Measurements from ENCODE around the gene IL25.
"Not testable (repeated sequence)": the region's sequence is repeated elsewhere in the genome, so short reads cannot be mapped to it uniquely, and the experiment has no call there.

The IL25 gene

GRCh38 chr14:23372509-23372908, at the start of gene IL25:
Gene IL25, plus strand, starts transcription at chr14:23372809.
- DNase-seq, result no peak

- DNase-seq, result no peak
These were observed 48.7 kb upstream of the IL25 start for GRCh38 chr14:23323838-23324454.

GRCh38 chr14:23324455-23324846, 48.2 kb upstream of the IL25 start:
- DNase-seq, result no peak

GRCh38 chr14:23324993-23325392, 47.6 kb upstream of the IL25 start:
- DNase-seq, result no peak

GRCh38 chr14:23325746-23326145, 46.9 kb upstream of the IL25 start:
- DNase-seq, result not testable (repeated sequence)

GRCh38 chr14:23326491-23327332, 45.9 kb upstream of the IL25 start:
- no peak for DNase-seq

- peak; percentile 72 for DNase-seq
These were observed 44.5 kb upstream of the IL25 start for GRCh38 chr14:23327947-23328744.

- DNase-seq, result no peak
These were observed 37.0 kb upstream of the IL25 start for GRCh38 chr14:23335623-23336022.

GRCh38 chr14:23339506-23340268, 32.9 kb upstream of the IL25 start:
- no peak for DNase-seq

- DNase-seq, result no peak
These were observed 28.1 kb upstream of the IL25 start for GRCh38 chr14:23344481-23344880.

- no peak for DNase-seq
These were observed 26.5 kb upstream of the IL25 start for GRCh38 chr14:23345987-23346692.

GRCh38 chr14:23346693-23347405, 25.8 kb upstream of the IL25 start:
- DNase-seq, result no peak

- no peak for DNase-seq
These were observed 25.0 kb upstream of the IL25 start for GRCh38 chr14:23347406-23348296.

GRCh38 chr14:23348297-23348655, 24.3 kb upstream of the IL25 start:
- DNase-seq, result no peak

GRCh38 chr14:23349156-23349845, 23.3 kb upstream of the IL25 start:
- no peak for DNase-seq

- peak; percentile 10 for DNase-seq
These were observed 20.7 kb upstream of the IL25 start for GRCh38 chr14:23351681-23352505.

- peak; percentile 80 for DNase-seq
These were observed 19.8 kb upstream of the IL25 start, which contains the start of gene SLC22A17 for GRCh38 chr14:23352506-23353432. Gene SLC22A17, minus strand, starts transcription at chr14:23352887.

GRCh38 chr14:23353433-23353780, 19.2 kb upstream of the IL25 start:
- no peak for DNase-seq
